HG02884 (cell line): ENCODE results near the gene RFX3.

Source experiments
- ATAC-seq: cut with Tn5 transposase; IDR thresholded peaks from one replicate; pipeline ENCODE4 v1.9.1; 2021; ENCODE audit warnings: mild to moderate bottlenecking, moderate library complexity; ENCODE audit not compliant: unreplicated experiment

The RFX3 gene

DNA sequence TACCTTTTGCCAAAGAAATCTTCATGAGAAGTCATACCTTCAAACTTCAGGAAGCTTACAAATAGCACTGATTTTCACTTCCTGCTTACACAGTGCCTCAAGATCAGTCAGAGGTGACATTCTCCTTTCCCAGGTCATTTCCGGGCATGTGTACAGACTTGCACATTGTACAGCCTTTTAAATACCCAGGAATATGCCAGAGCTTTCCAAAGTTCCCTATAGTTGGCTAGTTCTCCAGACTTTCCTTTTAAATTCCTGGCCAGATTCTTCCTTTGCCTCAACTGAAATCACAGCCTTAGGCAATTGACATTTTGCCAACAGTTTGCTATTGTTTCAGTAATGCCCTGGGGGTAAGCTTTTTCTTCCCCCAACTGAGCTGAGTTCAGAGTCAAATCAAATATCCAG lies 47.2 kb downstream of the RFX3 start:
- peak; percentile 44 for ATAC-seq

GRCh38 chr9:3477236-3477834 lies 48.5 kb downstream of the RFX3 start:
- no peak for ATAC-seq

- no peak for ATAC-seq
These were observed 50.3 kb downstream of the RFX3 start for GRCh38 chr9:3475300-3476020.

GRCh38 chr9:3474821-3475220 lies 51.0 kb downstream of the RFX3 start:
- ATAC-seq = no peak

- ATAC-seq = no peak
These were observed 52.4 kb downstream of the RFX3 start for GRCh38 chr9:3473405-3473804.

GRCh38 chr9:3471883-3472282 lies 53.9 kb downstream of the RFX3 start:
- ATAC-seq = no peak

DNA sequence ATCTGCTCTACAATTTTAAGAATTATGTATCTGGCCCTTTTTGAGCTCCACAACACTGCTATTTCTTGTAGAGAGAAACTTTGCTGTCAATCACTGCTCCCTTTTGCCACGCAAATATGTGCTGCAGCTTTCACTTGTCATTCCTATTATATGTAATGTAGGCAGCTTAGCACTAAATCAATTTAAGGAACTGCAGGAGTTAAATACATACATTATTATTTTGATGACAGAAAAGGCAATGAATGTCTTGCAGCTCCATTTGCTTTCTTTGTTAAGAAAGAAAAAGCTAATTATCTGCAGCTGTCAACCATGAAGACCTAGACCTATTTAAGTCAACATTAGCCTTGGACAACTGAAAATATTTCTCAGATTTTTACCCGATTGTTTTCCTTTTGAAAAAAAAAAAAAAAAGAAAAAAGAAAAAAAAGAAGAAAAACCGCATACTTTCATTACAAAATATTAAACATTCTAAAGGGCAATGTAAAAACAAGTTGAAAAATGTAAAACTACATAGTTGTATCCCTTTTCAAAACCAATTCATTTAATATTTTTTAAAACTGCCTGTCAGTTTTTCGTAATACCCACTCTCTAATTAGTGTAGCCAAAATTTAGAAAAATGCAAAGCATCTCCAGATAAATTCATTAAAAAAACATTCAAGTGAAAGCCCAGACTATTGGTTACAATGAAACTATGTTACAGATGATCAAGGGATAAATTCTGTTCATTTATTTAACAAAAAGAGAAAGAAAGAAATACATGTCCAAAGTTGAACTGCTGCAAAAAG lies 57.2 kb downstream of the RFX3 start:
- no peak for ATAC-seq

DNA sequence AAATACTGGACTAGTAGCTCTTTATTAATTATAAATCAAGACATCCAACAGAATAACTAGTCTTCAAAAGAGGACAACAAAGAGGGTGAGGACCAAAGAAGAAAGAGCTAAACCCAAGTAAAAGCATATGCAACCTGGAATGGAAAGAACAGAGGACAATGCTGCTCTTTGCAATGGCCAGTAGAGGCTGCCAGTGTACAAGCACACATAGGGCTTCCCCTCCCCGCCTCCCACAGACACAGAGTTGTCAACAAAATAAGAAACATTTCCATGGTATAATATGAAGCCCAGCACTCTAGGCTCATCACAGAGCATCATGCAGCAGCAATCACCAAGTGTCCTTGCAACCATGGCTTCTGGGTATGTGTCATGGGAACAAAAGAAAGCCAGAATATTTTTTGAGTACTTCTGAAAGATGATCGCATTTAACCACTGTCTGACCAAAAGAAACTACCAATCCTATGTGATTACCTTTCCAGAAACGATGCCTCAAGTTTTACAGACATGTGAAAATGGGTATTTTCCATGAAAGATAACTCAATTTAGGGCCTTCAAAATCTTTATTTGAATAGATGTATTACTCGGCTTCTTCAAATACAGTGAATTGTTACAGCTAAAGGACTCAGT lies 58.1 kb downstream of the RFX3 start:
- peak; percentile 97 for ATAC-seq

DNA sequence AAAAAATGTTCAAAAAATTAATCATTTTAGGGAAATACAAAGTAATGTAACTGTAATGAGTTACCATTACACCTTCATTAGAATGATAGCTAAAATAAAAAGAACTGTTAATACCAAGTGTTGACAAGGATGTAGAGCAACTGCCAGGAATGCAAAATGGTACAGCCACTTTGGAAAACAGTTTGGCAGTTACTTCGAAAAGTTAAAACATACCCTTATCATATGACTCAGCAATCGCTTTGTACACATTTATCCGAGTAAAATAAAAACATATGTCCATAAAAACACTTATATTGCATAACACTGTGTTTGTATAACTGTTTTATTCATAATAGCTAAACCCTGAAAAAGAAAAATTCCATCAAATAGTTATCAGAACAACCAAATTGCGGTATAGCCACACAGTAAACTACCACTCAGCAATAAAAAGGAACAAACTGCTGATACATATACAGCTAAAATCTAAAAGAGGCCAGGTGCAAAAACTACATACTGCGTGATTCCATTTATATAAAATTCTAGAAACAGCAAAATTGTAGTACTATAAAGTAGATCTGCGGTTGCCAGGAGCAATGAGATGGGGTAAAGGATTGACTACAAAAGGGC lies 61.7 kb downstream of the RFX3 start:
- ATAC-seq = no peak

DNA sequence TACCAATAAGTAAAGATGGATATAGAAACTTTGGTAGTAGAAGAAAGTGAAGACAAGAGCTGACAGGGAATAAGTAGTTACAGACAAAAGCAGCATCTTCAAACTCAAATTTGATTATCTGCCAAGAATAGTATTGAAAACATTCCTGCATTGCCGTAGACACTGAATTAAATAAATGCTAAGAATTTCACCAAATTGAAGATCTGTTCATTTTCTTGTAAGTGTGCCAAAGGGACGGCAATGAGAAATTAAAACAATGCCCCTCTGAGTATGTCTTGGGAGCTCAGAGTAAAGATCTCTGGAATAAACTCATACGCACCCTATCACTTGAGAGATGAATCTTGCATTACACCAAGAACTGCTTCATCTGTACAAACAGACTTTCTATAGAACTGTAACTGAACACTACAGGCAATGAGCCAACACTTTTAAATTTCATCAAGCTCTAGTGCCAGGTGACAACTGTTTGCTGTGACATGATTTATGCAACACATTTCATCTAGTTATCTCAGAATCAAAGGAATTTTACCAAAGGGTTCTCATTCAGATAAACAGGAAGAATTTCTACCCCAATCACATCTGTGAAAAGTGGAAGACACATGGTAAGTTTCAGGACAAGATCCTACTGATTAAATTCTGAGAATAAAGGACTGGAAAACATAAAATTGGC lies 66.9 kb downstream of the RFX3 start:
- ATAC-seq = no peak

GRCh38 chr9:3457175-3457574 lies 68.6 kb downstream of the RFX3 start:
- ATAC-seq = no peak

- no peak for ATAC-seq
These were observed 70.1 kb downstream of the RFX3 start for GRCh38 chr9:3455717-3456116.

DNA sequence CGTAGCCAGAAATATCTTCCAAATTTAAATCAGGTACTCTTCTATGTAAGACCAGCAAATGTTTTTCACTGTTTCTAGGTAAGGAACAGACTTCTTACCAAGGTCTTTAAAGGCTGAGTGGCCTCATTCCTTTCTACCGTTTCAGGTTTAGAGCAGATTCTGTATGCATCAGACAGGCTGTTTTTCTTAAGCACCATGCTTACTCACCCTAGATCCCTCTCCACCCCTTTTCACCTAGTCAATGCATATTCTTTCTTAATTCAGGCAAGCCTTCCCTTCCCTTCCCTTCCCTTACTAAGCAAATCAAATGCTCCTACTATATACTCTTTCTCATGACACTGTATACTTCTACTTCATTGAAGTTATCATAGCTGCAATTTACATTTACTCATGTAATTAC lies 70.7 kb downstream of the RFX3 start:
- no peak for ATAC-seq

DNA sequence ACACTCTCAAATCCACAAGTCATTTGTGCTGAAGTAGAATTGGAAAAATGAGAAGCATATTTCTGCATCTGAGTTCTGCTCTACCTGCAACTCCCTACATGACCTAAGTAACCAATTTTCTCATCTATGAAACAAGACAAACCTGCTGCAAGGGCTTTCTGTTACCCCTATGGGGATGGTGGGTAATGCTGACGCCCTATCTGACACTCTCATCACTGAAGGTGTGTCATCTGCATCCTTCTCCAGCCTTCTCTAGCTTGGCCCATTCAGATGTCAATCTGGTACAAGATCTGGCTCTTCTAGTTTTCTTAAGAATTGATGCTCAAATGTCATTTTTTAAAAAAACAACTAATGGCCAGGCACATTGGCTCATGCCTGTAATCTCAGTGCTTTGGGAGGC lies 73.8 kb downstream of the RFX3 start:
- ATAC-seq = no peak

DNA sequence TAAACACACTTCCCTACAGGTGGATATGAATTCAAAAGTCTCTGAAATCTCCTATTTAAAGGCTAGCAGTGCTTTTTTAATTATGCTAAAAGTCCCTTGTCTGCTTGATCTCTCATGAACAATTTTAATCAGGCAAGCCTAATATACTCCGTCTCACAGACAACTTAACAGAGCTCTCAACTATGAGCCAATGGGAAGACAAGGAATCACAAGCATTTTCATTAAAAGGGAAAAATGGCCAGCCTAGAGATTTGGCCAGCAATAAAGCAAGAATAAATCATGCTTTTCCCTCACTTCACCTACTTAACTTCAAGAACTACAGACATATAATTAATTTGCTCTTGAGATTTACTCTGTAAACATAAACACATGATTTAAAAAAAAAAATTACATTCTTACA lies 78.0 kb downstream of the RFX3 start:
- no peak for ATAC-seq

- ATAC-seq = no peak
These were observed 78.7 kb downstream of the RFX3 start for GRCh38 chr9:3447143-3447542.

- ATAC-seq = no peak
These were observed 79.5 kb downstream of the RFX3 start for GRCh38 chr9:3446313-3446712.

GRCh38 chr9:3444016-3444415 lies 81.8 kb downstream of the RFX3 start:
- ATAC-seq = no peak

- peak; percentile 91 for ATAC-seq
These were observed 84.5 kb downstream of the RFX3 start for GRCh38 chr9:3441197-3441816.
